WTC11 (cell line): ENCODE results near the gene SPOCD1. TPM values are rescaled to one million over a fixed set of nuclear protein-coding genes. Genes with fewer than 3 reads are reported as not detected.

Experiments used
- ATAC-seq: fragments of 200-7000 bp; cut with Tn5 transposase; 2 replicates; pipeline ENCODE4 v1.10.0; 2021; ENCODE audit warnings: mild to moderate bottlenecking, moderate library complexity
- CTCF ChIA-PET: fragments of 300-600 bp; sonication (Branson Sonifier 250); formaldehyde crosslinking; loops from one replicate; lab custom pipeline; 2021; ENCODE audit warnings: antibody characterized with exemption; lab: Charles Lee
- POLR2A ChIA-PET: fragments of 350-600 bp; sonication (Branson Sonifier 250); formaldehyde crosslinking; loops from one replicate; lab custom pipeline; 2021; ENCODE audit warnings: antibody characterized with exemption; lab: Charles Lee
- DNase-seq: peaks from one replicate; pipeline ENCODE4 v3.0.0; 2021; ENCODE audit warnings: low spot score
- H3K27ac Mint-ChIP-seq: 2 replicates; pipeline ENCODE4 v1.8.0; 2021; ENCODE audit warnings: mixed read lengths
- H3K27me3 Mint-ChIP-seq: 2 replicates; pipeline ENCODE4 v1.8.0; 2021; ENCODE audit warnings: low read depth, mild to moderate bottlenecking, moderate library complexity, mixed read lengths
- H3K36me3 Mint-ChIP-seq: 2 replicates; pipeline ENCODE4 v1.8.0; 2021; ENCODE audit warnings: mixed read lengths
- H3K4me1 Mint-ChIP-seq: 2 replicates; pipeline ENCODE4 v1.8.0; 2022; ENCODE audit warnings: mixed read lengths
- H3K4me3 Mint-ChIP-seq: 2 replicates; pipeline ENCODE4 v1.8.0; 2021; ENCODE audit warnings: mild to moderate bottlenecking, moderate library complexity, mixed read lengths
- H3K9me3 Mint-ChIP-seq: 2 replicates; pipeline ENCODE4 v1.8.0; 2021; ENCODE audit warnings: mixed read lengths
- CREM ChIP-seq: sonication (generic); formaldehyde crosslinking; IDR thresholded peaks from 2 replicates; pipeline ENCODE4 v1.8.1; 2022; ENCODE audit warnings: mild to moderate bottlenecking, missing genetic modification reagents, moderate library complexity
- EMX1 ChIP-seq: fragments of 250-450 bp; sonication (Bioruptor Pico); IDR thresholded peaks from 2 replicates; pipeline ENCODE4 v1.8.0; 2021; ENCODE audit warnings: mild to moderate bottlenecking
- FOXP1 ChIP-seq: sonication (generic); formaldehyde crosslinking; IDR thresholded peaks from 2 replicates; pipeline ENCODE4 v1.8.0; 2022; ENCODE audit warnings: missing genetic modification reagents, mild to moderate bottlenecking, moderate library complexity, borderline replicate concordance
- IRF2 ChIP-seq: sonication (generic); formaldehyde crosslinking; IDR thresholded peaks from 2 replicates; pipeline ENCODE4 v1.8.0; 2022; ENCODE audit warnings: low read depth, missing genetic modification reagents, borderline replicate concordance
- MYBL2 ChIP-seq: sonication (generic); formaldehyde crosslinking; IDR thresholded peaks from 2 replicates; pipeline ENCODE4 v1.8.1; 2023; ENCODE audit warnings: mild to moderate bottlenecking, moderate library complexity, missing genetic modification reagents
- NR1H2 ChIP-seq: sonication (generic); formaldehyde crosslinking; IDR thresholded peaks from 2 replicates; pipeline ENCODE4 v1.9.0; 2021; ENCODE audit warnings: mild to moderate bottlenecking, moderate library complexity, missing genetic modification reagents
- NR3C1 ChIP-seq: sonication (generic); formaldehyde crosslinking; conservative IDR thresholded peaks from 2 replicates; pipeline ENCODE4 v1.8.1; 2023; ENCODE audit warnings: low read depth, mild to moderate bottlenecking, missing genetic modification reagents
- OVOL2 ChIP-seq: fragments of 250-450 bp; sonication (Bioruptor Pico); IDR thresholded peaks from 2 replicates; pipeline ENCODE4 v1.9.0; 2021; ENCODE audit warnings: mild to moderate bottlenecking, borderline replicate concordance
- SMAD4 ChIP-seq: sonication (generic); formaldehyde crosslinking; IDR thresholded peaks from 2 replicates; pipeline ENCODE4 v1.8.0; 2022; ENCODE audit warnings: mild to moderate bottlenecking, missing genetic modification reagents
- SOX15 ChIP-seq: fragments of 250-450 bp; sonication (Bioruptor Pico); IDR thresholded peaks from 2 replicates; pipeline ENCODE4 v1.9.0; 2021; ENCODE audit warnings: mild to moderate bottlenecking
- SP1 ChIP-seq: sonication (generic); formaldehyde crosslinking; conservative IDR thresholded peaks from 2 replicates; pipeline ENCODE4 v1.8.1; 2022; ENCODE audit warnings: missing genetic modification reagents
- TEAD4 ChIP-seq: sonication (generic); formaldehyde crosslinking; IDR thresholded peaks from 2 replicates; pipeline ENCODE4 v1.8.0; 2022; ENCODE audit warnings: mild to moderate bottlenecking, missing genetic modification reagents
- ZNF121 ChIP-seq: sonication (generic); formaldehyde crosslinking; IDR thresholded peaks from 2 replicates; pipeline ENCODE4 v1.8.0; 2023; ENCODE audit warnings: missing genetic modification reagents
- ZNF232 ChIP-seq: sonication (generic); formaldehyde crosslinking; IDR thresholded peaks from 2 replicates; pipeline ENCODE4 v1.8.0; 2022; ENCODE audit warnings: mild to moderate bottlenecking, missing genetic modification reagents
- ZNF317 ChIP-seq: sonication (generic); formaldehyde crosslinking; IDR thresholded peaks from 2 replicates; pipeline ENCODE4 v1.8.1; 2023; ENCODE audit warnings: low read depth, mild to moderate bottlenecking, moderate library complexity, missing genetic modification reagents, borderline replicate concordance
- ZNF416 ChIP-seq: fragments of 250-450 bp; sonication (Bioruptor Pico); IDR thresholded peaks from 2 replicates; pipeline ENCODE4 v1.9.0; 2021; ENCODE audit warnings: mild to moderate bottlenecking, inconsistent platforms
- total RNA-seq: library from RNA; stranded (reverse); gene quantifications from 3 replicates; pipeline ENCODE4 v1.2.3, GENCODE V29; 2021
- TF ChIP-seq, protein P1 (sequence below): sonication (generic); formaldehyde crosslinking; IDR thresholded peaks from 2 replicates; pipeline ENCODE4 v1.8.0; 2022; ENCODE audit warnings: missing genetic modification reagents
- TF ChIP-seq, protein P2 (sequence below): fragments of 250-450 bp; sonication (Bioruptor Pico); IDR thresholded peaks from 2 replicates; pipeline ENCODE4 v1.8.0; 2021; ENCODE audit warnings: mild to moderate bottlenecking
- TF ChIP-seq, protein P3 (sequence below): fragments of 200-600 bp; IDR thresholded peaks from 2 replicates; pipeline ENCODE4 v1.8.0; 2022; ENCODE audit warnings: antibody characterized with exemption
- TF ChIP-seq, protein P4 (sequence below): sonication (generic); formaldehyde crosslinking; IDR thresholded peaks from 2 replicates; pipeline ENCODE4 v1.8.1; 2022; ENCODE audit warnings: mild to moderate bottlenecking, moderate library complexity, missing genetic modification reagents
- TF ChIP-seq, protein P5 (sequence below): sonication (generic); formaldehyde crosslinking; IDR thresholded peaks from 2 replicates; pipeline ENCODE4 v1.8.1; 2023; ENCODE audit warnings: mild to moderate bottlenecking, moderate library complexity, missing genetic modification reagents

Gene SPOCD1
- total RNA-seq, 1 experiment from 2014 or later, result 3.0 TPM

DNA sequence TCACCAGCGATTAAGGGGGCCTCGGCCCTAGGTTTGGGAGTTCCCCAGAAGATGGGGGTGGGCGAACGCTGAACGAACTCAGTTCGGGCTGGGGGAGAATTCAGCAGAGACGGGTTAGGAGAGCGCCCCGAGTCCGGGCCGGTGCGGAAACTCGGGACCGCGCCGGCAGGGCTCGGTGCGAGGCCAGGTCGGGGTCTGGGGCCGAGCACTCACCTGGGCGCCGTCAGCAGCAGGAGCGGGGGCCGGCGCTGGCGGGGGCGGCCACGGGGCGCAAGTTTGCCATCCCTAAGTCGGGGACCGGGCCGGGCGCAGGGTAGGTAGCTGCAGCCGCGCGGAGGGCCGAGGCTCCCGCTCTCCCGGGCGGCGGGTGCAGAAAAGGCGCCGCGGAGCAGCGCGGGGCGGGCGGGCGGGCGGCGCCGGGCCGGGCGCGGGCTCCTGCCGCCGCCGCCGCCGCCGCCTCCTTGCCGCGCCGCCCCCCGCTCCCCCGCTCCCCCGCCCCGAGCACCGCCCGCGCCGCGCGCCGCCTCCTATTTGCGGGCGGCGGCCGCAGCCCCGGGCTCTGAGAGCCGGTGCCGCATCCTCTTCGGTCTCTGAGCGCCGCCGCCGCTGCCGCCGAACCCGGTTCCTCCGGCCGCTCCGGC is 52.0 kb downstream of the SPOCD1 start:
- H3K9me3 Mint-ChIP-seq, result no peaks in the 10 kb centered on the region
- H3K4me1 Mint-ChIP-seq, result peaks cover 64% of the 10 kb centered on the region
- peak overlapping the region; percentile 82 for H3K4me3 Mint-ChIP-seq
- POLR2A ChIA-PET, result interaction anchor here (1.3 kb wide), 1 partner anchor 25 kb away, joined by 6 read pairs; no protein-coding TSS in a partner anchor
- no peak overlapping the region for H3K27ac Mint-ChIP-seq
- TF ChIP-seq SOX15 (CRISPR knock-in tag) (no peak), EMX1 (CRISPR knock-in tag) (no peak), OVOL2 (CRISPR knock-in tag) (no peak), ZNF416 (no peak), IRF2 (CRISPR knock-in tag) (no peak), NR3C1 (CRISPR knock-in tag) (no peak), MYBL2 (no peak), TEAD4 (CRISPR knock-in tag) (no peak), SP1 (CRISPR knock-in tag) (no peak), CREM (CRISPR knock-in tag) (no peak), ZNF317 (no peak), NR1H2 (no peak), ZNF232 (CRISPR knock-in tag) (no peak), FOXP1 (CRISPR knock-in tag) (no peak)
- TF ChIP-seq, protein P1, sequence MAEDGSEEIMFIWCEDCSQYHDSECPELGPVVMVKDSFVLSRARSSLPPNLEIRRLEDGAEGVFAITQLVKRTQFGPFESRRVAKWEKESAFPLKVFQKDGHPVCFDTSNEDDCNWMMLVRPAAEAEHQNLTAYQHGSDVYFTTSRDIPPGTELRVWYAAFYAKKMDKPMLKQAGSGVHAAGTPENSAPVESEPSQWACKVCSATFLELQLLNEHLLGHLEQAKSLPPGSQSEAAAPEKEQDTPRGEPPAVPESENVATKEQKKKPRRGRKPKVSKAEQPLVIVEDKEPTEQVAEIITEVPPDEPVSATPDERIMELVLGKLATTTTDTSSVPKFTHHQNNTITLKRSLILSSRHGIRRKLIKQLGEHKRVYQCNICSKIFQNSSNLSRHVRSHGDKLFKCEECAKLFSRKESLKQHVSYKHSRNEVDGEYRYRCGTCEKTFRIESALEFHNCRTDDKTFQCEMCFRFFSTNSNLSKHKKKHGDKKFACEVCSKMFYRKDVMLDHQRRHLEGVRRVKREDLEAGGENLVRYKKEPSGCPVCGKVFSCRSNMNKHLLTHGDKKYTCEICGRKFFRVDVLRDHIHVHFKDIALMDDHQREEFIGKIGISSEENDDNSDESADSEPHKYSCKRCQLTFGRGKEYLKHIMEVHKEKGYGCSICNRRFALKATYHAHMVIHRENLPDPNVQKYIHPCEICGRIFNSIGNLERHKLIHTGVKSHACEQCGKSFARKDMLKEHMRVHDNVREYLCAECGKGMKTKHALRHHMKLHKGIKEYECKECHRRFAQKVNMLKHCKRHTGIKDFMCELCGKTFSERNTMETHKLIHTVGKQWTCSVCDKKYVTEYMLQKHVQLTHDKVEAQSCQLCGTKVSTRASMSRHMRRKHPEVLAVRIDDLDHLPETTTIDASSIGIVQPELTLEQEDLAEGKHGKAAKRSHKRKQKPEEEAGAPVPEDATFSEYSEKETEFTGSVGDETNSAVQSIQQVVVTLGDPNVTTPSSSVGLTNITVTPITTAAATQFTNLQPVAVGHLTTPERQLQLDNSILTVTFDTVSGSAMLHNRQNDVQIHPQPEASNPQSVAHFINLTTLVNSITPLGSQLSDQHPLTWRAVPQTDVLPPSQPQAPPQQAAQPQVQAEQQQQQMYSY (CRISPR knock-in tag), result no peak
- TF ChIP-seq, protein P2, sequence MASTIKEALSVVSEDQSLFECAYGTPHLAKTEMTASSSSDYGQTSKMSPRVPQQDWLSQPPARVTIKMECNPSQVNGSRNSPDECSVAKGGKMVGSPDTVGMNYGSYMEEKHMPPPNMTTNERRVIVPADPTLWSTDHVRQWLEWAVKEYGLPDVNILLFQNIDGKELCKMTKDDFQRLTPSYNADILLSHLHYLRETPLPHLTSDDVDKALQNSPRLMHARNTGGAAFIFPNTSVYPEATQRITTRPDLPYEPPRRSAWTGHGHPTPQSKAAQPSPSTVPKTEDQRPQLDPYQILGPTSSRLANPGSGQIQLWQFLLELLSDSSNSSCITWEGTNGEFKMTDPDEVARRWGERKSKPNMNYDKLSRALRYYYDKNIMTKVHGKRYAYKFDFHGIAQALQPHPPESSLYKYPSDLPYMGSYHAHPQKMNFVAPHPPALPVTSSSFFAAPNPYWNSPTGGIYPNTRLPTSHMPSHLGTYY (CRISPR knock-in tag), result no peak
- CTCF ChIA-PET, result interaction anchor here (0.9 to 13.3 kb wide), 19 partner anchors 9 to 214 kb away, joined by 3 to 282 read pairs (median 8); partner anchors contain the start of genes COL16A1 and PEF1
- DNase-seq (no peak), ATAC-seq (no peak)
- peaks cover 22% of the 10 kb centered on the region for H3K27me3 Mint-ChIP-seq
- no peaks in the 10 kb centered on the region for H3K36me3 Mint-ChIP-seq

DNA sequence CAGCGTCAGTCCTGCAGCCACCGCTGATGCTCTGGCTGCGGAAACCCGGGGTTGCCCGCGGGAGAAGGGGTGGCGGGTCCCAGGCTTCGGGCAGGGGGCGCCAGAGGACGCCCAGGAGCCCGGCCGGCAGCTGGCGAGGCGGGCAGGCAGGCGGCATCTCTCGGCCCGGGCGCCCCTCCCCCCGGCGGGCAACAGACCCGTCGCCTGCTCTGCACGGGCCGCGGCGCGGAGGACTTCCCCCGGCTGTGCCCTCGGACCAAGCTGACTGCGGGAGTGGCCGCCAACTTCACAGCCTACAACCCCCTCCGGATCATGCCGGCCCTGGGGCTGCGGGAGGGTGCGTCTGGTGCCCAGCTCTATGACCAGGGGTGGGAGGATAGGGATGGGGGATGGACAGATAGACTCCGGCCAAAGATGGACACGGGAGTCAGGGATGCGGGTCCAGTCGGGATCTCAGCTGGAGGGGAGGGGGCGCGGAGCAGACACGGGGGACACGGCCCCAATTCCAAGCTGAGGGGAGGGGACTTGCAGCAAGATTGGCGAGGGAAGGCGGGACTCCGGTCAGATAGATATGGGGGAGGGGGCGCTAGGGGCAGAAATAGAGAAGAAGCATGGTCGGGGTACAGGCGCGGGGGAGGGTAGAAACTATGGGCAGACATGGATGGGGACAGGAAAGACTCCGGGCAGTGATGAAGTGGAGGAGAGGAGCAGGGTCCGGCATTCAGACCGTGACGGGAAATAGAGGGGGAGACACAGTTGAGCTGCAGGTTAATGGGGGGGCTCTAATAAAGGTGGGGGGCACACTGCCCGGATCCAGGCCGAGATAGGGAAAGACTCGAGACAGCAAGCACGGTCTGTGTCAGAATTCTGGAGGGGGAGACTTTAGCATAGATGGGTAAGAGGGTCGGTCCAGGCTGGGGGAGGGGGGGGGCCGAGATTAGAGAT is 52.8 kb downstream of the SPOCD1 start:
- CTCF ChIA-PET, result interaction anchor here (0.6 to 13.3 kb wide), 26 partner anchors 10 to 1076 kb away, joined by 3 to 282 read pairs (median 6); partner anchors contain the start of genes COL16A1, PEF1 and SPOCD1
- H3K9me3 Mint-ChIP-seq, result no peaks in the 10 kb centered on the region
- DNase-seq (peak; percentile 88), ATAC-seq (peak; percentile 36)
- H3K27me3 Mint-ChIP-seq, result peaks cover 20% of the 10 kb centered on the region
- H3K27ac Mint-ChIP-seq, result no peak overlapping the region
- peak overlapping the region; percentile 82 for H3K4me3 Mint-ChIP-seq
- H3K4me1 Mint-ChIP-seq, result peaks cover 63% of the 10 kb centered on the region
- H3K36me3 Mint-ChIP-seq, result no peaks in the 10 kb centered on the region
- POLR2A ChIA-PET, result interaction anchor here (0.9 to 1.3 kb wide), 2 partner anchors 17 to 26 kb away, joined by 3 to 6 read pairs; no protein-coding TSS in a partner anchor
- TF ChIP-seq ZNF121 (CRISPR knock-in tag) (no peak), SP1 (CRISPR knock-in tag) (peak; percentile 57), SOX15 (CRISPR knock-in tag) (no peak), SMAD4 (CRISPR knock-in tag) (no peak)
- TF ChIP-seq, protein P3, sequence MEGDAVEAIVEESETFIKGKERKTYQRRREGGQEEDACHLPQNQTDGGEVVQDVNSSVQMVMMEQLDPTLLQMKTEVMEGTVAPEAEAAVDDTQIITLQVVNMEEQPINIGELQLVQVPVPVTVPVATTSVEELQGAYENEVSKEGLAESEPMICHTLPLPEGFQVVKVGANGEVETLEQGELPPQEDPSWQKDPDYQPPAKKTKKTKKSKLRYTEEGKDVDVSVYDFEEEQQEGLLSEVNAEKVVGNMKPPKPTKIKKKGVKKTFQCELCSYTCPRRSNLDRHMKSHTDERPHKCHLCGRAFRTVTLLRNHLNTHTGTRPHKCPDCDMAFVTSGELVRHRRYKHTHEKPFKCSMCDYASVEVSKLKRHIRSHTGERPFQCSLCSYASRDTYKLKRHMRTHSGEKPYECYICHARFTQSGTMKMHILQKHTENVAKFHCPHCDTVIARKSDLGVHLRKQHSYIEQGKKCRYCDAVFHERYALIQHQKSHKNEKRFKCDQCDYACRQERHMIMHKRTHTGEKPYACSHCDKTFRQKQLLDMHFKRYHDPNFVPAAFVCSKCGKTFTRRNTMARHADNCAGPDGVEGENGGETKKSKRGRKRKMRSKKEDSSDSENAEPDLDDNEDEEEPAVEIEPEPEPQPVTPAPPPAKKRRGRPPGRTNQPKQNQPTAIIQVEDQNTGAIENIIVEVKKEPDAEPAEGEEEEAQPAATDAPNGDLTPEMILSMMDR, result peak; percentile 82
- TF ChIP-seq, protein P4, sequence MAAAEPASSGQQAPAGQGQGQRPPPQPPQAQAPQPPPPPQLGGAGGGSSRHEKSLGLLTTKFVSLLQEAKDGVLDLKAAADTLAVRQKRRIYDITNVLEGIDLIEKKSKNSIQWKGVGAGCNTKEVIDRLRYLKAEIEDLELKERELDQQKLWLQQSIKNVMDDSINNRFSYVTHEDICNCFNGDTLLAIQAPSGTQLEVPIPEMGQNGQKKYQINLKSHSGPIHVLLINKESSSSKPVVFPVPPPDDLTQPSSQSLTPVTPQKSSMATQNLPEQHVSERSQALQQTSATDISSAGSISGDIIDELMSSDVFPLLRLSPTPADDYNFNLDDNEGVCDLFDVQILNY, result peak; percentile 79; the same call in 1 of the 2 replicates
- TF ChIP-seq, protein P5, sequence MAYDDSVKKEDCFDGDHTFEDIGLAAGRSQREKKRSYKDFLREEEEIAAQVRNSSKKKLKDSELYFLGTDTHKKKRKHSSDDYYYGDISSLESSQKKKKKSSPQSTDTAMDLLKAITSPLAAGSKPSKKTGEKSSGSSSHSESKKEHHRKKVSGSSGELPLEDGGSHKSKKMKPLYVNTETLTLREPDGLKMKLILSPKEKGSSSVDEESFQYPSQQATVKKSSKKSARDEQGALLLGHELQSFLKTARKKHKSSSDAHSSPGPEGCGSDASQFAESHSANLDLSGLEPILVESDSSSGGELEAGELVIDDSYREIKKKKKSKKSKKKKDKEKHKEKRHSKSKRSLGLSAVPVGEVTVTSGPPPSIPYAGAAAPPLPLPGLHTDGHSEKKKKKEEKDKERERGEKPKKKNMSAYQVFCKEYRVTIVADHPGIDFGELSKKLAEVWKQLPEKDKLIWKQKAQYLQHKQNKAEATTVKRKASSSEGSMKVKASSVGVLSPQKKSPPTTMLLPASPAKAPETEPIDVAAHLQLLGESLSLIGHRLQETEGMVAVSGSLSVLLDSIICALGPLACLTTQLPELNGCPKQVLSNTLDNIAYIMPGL, result peak; percentile 99
